MM.1S (cell line): ENCODE measurements around the gene KCNIP3.
"Not testable (repeated sequence)": the region's sequence is repeated elsewhere in the genome, so short reads cannot be mapped to it uniquely, and the experiment has no call there.

ENCODE experiments used
- DNase-seq: peaks from one replicate; pipeline ENCODE4 v3.0.0-alpha.2; 2015
- H2AFZ ChIP-seq: fragments of 300-600 bp; sonication (generic); 2 replicates; pipeline ENCODE4 v1.6.0; 2016; ENCODE audit warnings: antibody characterized with exemption, low read length
- H3F3A ChIP-seq: fragments of 300-600 bp; sonication (generic); 2 replicates; pipeline ENCODE4 v1.6.1; 2016; ENCODE audit warnings: mild to moderate bottlenecking, antibody characterized with exemption, low read length, moderate library complexity, mixed read lengths; ENCODE audit not compliant: insufficient read depth
- H3K27ac ChIP-seq: fragments of 300-600 bp; sonication (generic); 2 replicates; pipeline ENCODE4 v1.5.1; 2016; ENCODE audit warnings: mild to moderate bottlenecking, low read length
- H3K27me3 ChIP-seq: fragments of 300-600 bp; sonication (generic); replicated peaks from 2 replicates; pipeline ENCODE4 v1.6.0; 2016; ENCODE audit warnings: low read length; ENCODE audit not compliant: insufficient read depth
- H3K36me3 ChIP-seq: fragments of 300-600 bp; sonication (generic); replicated peaks from 2 replicates; pipeline ENCODE4 v1.6.1; 2016; ENCODE audit warnings: mild to moderate bottlenecking, low read length, mixed read lengths; ENCODE audit not compliant: insufficient read depth
- H3K4me1 ChIP-seq: fragments of 300-600 bp; sonication (generic); 2 replicates; pipeline ENCODE4 v1.6.1; 2016; ENCODE audit warnings: low read length, mixed read lengths
- H3K4me2 ChIP-seq: fragments of 300-600 bp; sonication (generic); 2 replicates; pipeline ENCODE4 v1.6.0; 2016; ENCODE audit warnings: low read depth, low read length
- H3K4me3 ChIP-seq: fragments of 300-600 bp; sonication (generic); 2 replicates; pipeline ENCODE4 v1.5.1; 2016; ENCODE audit warnings: low read length, mixed read lengths
- H3K79me2 ChIP-seq: fragments of 300-600 bp; sonication (generic); 2 replicates; pipeline ENCODE4 v1.6.1; 2016; ENCODE audit warnings: mixed run types, low read length, mixed read lengths
- H3K9ac ChIP-seq: fragments of 300-600 bp; sonication (generic); 2 replicates; pipeline ENCODE4 v1.6.1; 2016; ENCODE audit warnings: low read length, mixed read lengths
- H3K9me2 ChIP-seq: fragments of 300-600 bp; sonication (generic); replicated peaks from 2 replicates; pipeline ENCODE4 v1.6.1; 2016; ENCODE audit warnings: mild to moderate bottlenecking, low read length, mixed read lengths; ENCODE audit not compliant: insufficient read depth
- H3K9me3 ChIP-seq: fragments of 300-600 bp; sonication (generic); replicated peaks from 2 replicates; pipeline ENCODE4 v1.6.1; 2016; ENCODE audit warnings: mild to moderate bottlenecking, low read length, mixed read lengths; ENCODE audit not compliant: insufficient read depth
- H4K20me1 ChIP-seq: fragments of 300-600 bp; sonication (generic); 2 replicates; pipeline ENCODE4 v1.6.1; 2016; ENCODE audit warnings: mild to moderate bottlenecking, low read length, moderate library complexity, mixed read lengths; ENCODE audit not compliant: insufficient read depth

KCNIP3 gene

GRCh38 chr2:95427196-95427867 is 130.2 kb downstream of the KCNIP3 start:
- not testable (repeated sequence) for H3K9me3 ChIP-seq, H3K79me2 ChIP-seq, H3K4me2 ChIP-seq, DNase-seq, H3K9ac ChIP-seq, H2AFZ ChIP-seq, H3K27me3 ChIP-seq, H3K4me1 ChIP-seq, H3K9me2 ChIP-seq, H3K36me3 ChIP-seq, H4K20me1 ChIP-seq, H3K4me3 ChIP-seq, H3K27ac ChIP-seq, H3F3A ChIP-seq

- not testable (repeated sequence) for H3K9me3 ChIP-seq, H2AFZ ChIP-seq, H3K36me3 ChIP-seq, H3K27ac ChIP-seq, H3K79me2 ChIP-seq, H4K20me1 ChIP-seq, DNase-seq, H3K9me2 ChIP-seq, H3K4me1 ChIP-seq, H3K27me3 ChIP-seq, H3F3A ChIP-seq, H3K9ac ChIP-seq, H3K4me3 ChIP-seq, H3K4me2 ChIP-seq
Observed at GRCh38 chr2:95429748-95430467, 132.8 kb downstream of the KCNIP3 start.

- not testable (repeated sequence) for H3K27ac ChIP-seq, DNase-seq, H3K9ac ChIP-seq
Observed at GRCh38 chr2:95433373-95433772, 136.2 kb downstream of the KCNIP3 start.

GRCh38 chr2:95433973-95434372 is 136.8 kb downstream of the KCNIP3 start:
- H3K9me2 ChIP-seq, H3K36me3 ChIP-seq, H3K9me3 ChIP-seq, H3K27me3 ChIP-seq, H3K79me2 ChIP-seq, H3K4me2 ChIP-seq, H3F3A ChIP-seq, H2AFZ ChIP-seq, DNase-seq, H3K9ac ChIP-seq, H3K27ac ChIP-seq, H3K4me3 ChIP-seq, H3K4me1 ChIP-seq, H4K20me1 ChIP-seq: not testable (repeated sequence)

More at GRCh38 chr2:95433373-95433772, 136.2 kb downstream of the KCNIP3 start:
- H4K20me1 ChIP-seq, H3F3A ChIP-seq, H2AFZ ChIP-seq, H3K27me3 ChIP-seq, H3K79me2 ChIP-seq, H3K4me1 ChIP-seq, H3K4me3 ChIP-seq, H3K9me3 ChIP-seq, H3K9me2 ChIP-seq, H3K36me3 ChIP-seq, H3K4me2 ChIP-seq: not testable (repeated sequence)

- not testable (repeated sequence) for H2AFZ ChIP-seq, H3K9me3 ChIP-seq, H3K9me2 ChIP-seq, H4K20me1 ChIP-seq, DNase-seq, H3K9ac ChIP-seq, H3K79me2 ChIP-seq, H3K4me2 ChIP-seq, H3K27ac ChIP-seq, H3F3A ChIP-seq, H3K4me3 ChIP-seq, H3K4me1 ChIP-seq, H3K36me3 ChIP-seq, H3K27me3 ChIP-seq
Observed at GRCh38 chr2:95434507-95435076, 137.4 kb downstream of the KCNIP3 start.

- DNase-seq, H3K4me3 ChIP-seq, H3K9ac ChIP-seq, H3K4me1 ChIP-seq, H3K36me3 ChIP-seq, H2AFZ ChIP-seq, H4K20me1 ChIP-seq, H3K9me3 ChIP-seq, H3K79me2 ChIP-seq, H3F3A ChIP-seq, H3K9me2 ChIP-seq, H3K4me2 ChIP-seq, H3K27me3 ChIP-seq, H3K27ac ChIP-seq: not testable (repeated sequence)
Observed at GRCh38 chr2:95435162-95435871, 138.2 kb downstream of the KCNIP3 start.
